GM23338 (cell line): ENCODE measurements around the gene CPE. TPM values are rescaled to one million over a fixed set of nuclear protein-coding genes. Genes with fewer than 3 reads are reported as not detected.

Source experiments
- ATAC-seq: fragments of 200-7000 bp; cut with Tn5 transposase; 3 replicates; pipeline ENCODE4 v1.9.1; 2020
- DNase-seq: peaks from one replicate; pipeline ENCODE4 v3.0.0-alpha.2; 2015; ENCODE audit warnings: low spot score
- H2AFZ ChIP-seq: fragments of 200-600 bp; sonication (generic); 2 replicates; pipeline ENCODE4 v1.8.0; 2016; ENCODE audit warnings: antibody characterized with exemption, mild to moderate bottlenecking, moderate library complexity
- H3F3A ChIP-seq: fragments of 200-600 bp; sonication (generic); replicated peaks from 2 replicates; pipeline ENCODE4 v1.8.0; 2017; ENCODE audit warnings: antibody characterized with exemption, mixed run types, low read depth
- H3K27ac ChIP-seq: fragments of 200-600 bp; sonication (generic); 2 replicates; pipeline ENCODE4 v1.6.1; 2016; ENCODE audit warnings: low read depth
- H3K27me3 ChIP-seq: fragments of 200-600 bp; sonication (generic); 2 replicates; pipeline ENCODE4 v1.8.0; 2016; ENCODE audit warnings: mild to moderate bottlenecking, mixed run types, moderate library complexity; ENCODE audit not compliant: insufficient read depth
- H3K36me3 ChIP-seq: fragments of 200-600 bp; sonication (generic); 2 replicates; pipeline ENCODE4 v1.8.0; 2016; ENCODE audit warnings: mild to moderate bottlenecking; ENCODE audit not compliant: insufficient read depth
- H3K4me1 ChIP-seq: fragments of 200-600 bp; sonication (generic); 2 replicates; pipeline ENCODE4 v1.8.0; 2016; ENCODE audit warnings: mild to moderate bottlenecking, moderate library complexity; ENCODE audit not compliant: insufficient read depth
- H3K4me2 ChIP-seq: fragments of 200-600 bp; sonication (generic); 2 replicates; pipeline ENCODE4 v1.7.1; 2017; ENCODE audit warnings: mixed run types
- H3K4me3 ChIP-seq: fragments of 200-600 bp; sonication (generic); 2 replicates; pipeline ENCODE4 v1.6.1; 2016; ENCODE audit warnings: mixed run types
- H3K79me2 ChIP-seq: fragments of 200-600 bp; sonication (generic); replicated peaks from 2 replicates; pipeline ENCODE4 v1.8.0; 2017; ENCODE audit warnings: mild to moderate bottlenecking; ENCODE audit not compliant: insufficient read depth
- H3K9me2 ChIP-seq: fragments of 200-600 bp; sonication (generic); 2 replicates; pipeline ENCODE4 v1.8.0; 2017; ENCODE audit not compliant: insufficient read depth
- H4K20me1 ChIP-seq: fragments of 200-600 bp; sonication (generic); replicated peaks from 2 replicates; pipeline ENCODE4 v1.8.0; 2017; ENCODE audit warnings: mild to moderate bottlenecking; ENCODE audit not compliant: insufficient read depth
- H3K27ac Mint-ChIP-seq: 2 replicates; pipeline ENCODE4 v1.8.0; 2020; ENCODE audit warnings: inconsistent platforms, mild to moderate bottlenecking, moderate library complexity, mixed read lengths
- H3K27me3 Mint-ChIP-seq: 3 replicates; pipeline ENCODE4 v1.8.0; 2022; ENCODE audit warnings: low read depth, mild to moderate bottlenecking, moderate library complexity, mixed read lengths, inconsistent platforms; ENCODE audit not compliant: insufficient read depth, poor library complexity
- H3K36me3 Mint-ChIP-seq: 3 replicates; pipeline ENCODE4 v1.8.0; 2021; ENCODE audit warnings: low read depth, mild to moderate bottlenecking, inconsistent platforms, moderate library complexity, mixed read lengths
- H3K4me1 Mint-ChIP-seq: 3 replicates; pipeline ENCODE4 v1.8.0; 2020; ENCODE audit warnings: mild to moderate bottlenecking, inconsistent platforms, mixed read lengths
- H3K4me3 Mint-ChIP-seq: 3 replicates; pipeline ENCODE4 v1.8.0; 2021; ENCODE audit warnings: moderate library complexity, mild to moderate bottlenecking, inconsistent platforms, mixed read lengths
- H3K9me3 Mint-ChIP-seq: 3 replicates; pipeline ENCODE4 v1.8.0; 2020; ENCODE audit warnings: moderate library complexity, mild to moderate bottlenecking, inconsistent platforms, mixed read lengths
- CREB1 ChIP-seq: fragments of 250-450 bp; sonication (Bioruptor Pico); IDR thresholded peaks from 2 replicates; pipeline ENCODE4 v1.5.0; 2020; ENCODE audit warnings: low read depth, mild to moderate bottlenecking, moderate library complexity
- CTCF ChIP-seq, 2 experiments: fragments of 200-600 bp in 1 of 2; sonication (generic) in 1 of 2; conservative IDR thresholded peaks; 2 replicates each; pipeline versions ENCODE4 v1.5.1 to v1.6.1; 2016 to 2017; ENCODE audit warnings: antibody characterized with exemption in 2 of 2, low read depth in 2 of 2, mild to moderate bottlenecking in 2 of 2, moderate library complexity in 1 of 2
- ETS1 ChIP-seq: IDR thresholded peaks from 2 replicates; pipeline ENCODE4 v1.6.1; 2016; ENCODE audit warnings: antibody characterized with exemption
- EZH2 ChIP-seq: fragments of 200-600 bp; sonication (generic); IDR thresholded peaks from one replicate; pipeline ENCODE4 v1.8.0; 2017; ENCODE audit warnings: antibody characterized with exemption, mild to moderate bottlenecking, low read depth; ENCODE audit not compliant: unreplicated experiment
- EZH2phosphoT487 ChIP-seq: fragments of 200-600 bp; sonication (generic); IDR thresholded peaks from one replicate; pipeline ENCODE4 v1.8.1; 2018; ENCODE audit warnings: antibody characterized with exemption; ENCODE audit not compliant: unreplicated experiment
- JUNB ChIP-seq: IDR thresholded peaks from one replicate; pipeline ENCODE4 v1.6.1; 2016; ENCODE audit warnings: antibody characterized with exemption; ENCODE audit not compliant: unreplicated experiment
- NANOG ChIP-seq: IDR thresholded peaks from 2 replicates; pipeline ENCODE4 v1.6.1; 2016; ENCODE audit warnings: antibody characterized with exemption, borderline replicate concordance
- POLR2AphosphoS5 ChIP-seq: IDR thresholded peaks from 2 replicates; pipeline ENCODE4 v1.6.1; 2016; ENCODE audit warnings: antibody characterized with exemption, low read depth
- REST ChIP-seq: IDR thresholded peaks from one replicate; pipeline ENCODE4 v1.6.1; 2018; ENCODE audit warnings: antibody characterized with exemption; ENCODE audit not compliant: unreplicated experiment
- STAT1 ChIP-seq: IDR thresholded peaks from one replicate; pipeline ENCODE4 v1.6.1; 2016; ENCODE audit warnings: antibody characterized with exemption; ENCODE audit not compliant: unreplicated experiment
- ZNF114 ChIP-seq: fragments of 250-450 bp; sonication (Bioruptor Pico); IDR thresholded peaks from 2 replicates; pipeline ENCODE4 v1.5.0; 2020; ENCODE audit warnings: mild to moderate bottlenecking, moderate library complexity
- ZNF331 ChIP-seq: fragments of 250-450 bp; sonication (Bioruptor Pico); IDR thresholded peaks from 2 replicates; pipeline ENCODE4 v1.5.0; 2020; ENCODE audit warnings: low read depth, mild to moderate bottlenecking, moderate library complexity
- ZNF462 ChIP-seq: fragments of 250-450 bp; sonication (Bioruptor Pico); IDR thresholded peaks from 2 replicates; pipeline ENCODE4 v1.5.0; 2020; ENCODE audit warnings: mild to moderate bottlenecking, moderate library complexity
- polyA plus RNA-seq: library from polyadenylated mRNA; unstranded; fragments of >200 nt; fragmentation: Nextera tagmentation; extraction: Ambion mirVana; gene quantifications from 2 replicates; pipeline ENCODE4 v1.2.1, GENCODE V29; 2016
- total RNA-seq: library from RNA; depleted of rRNA; stranded (reverse); fragments of >200 nt; shearing (Covaris generic); gene quantifications from 2 replicates; pipeline ENCODE4 v1.2.3, GENCODE V29; 2014

The CPE gene
- total and polyA plus RNA-seq, 2 experiments from 2014 or later, result 10.3 to 16.5 TPM

- H3K79me2 ChIP-seq, result no peaks in the 10 kb centered on the region
- Mint-ChIP-seq H3K27ac (no peak overlapping the region), H3K36me3 (no peaks in the 10 kb centered on the region), H3K4me1 (peaks cover 14% of the 10 kb centered on the region), H3K4me3 (no peak overlapping the region), H3K9me3 (no peaks in the 10 kb centered on the region), H3K27me3 (no peaks in the 10 kb centered on the region)
- H4K20me1 ChIP-seq, result no peaks in the 10 kb centered on the region
- no peak for DNase-seq
- H3K4me3 ChIP-seq, result no peak overlapping the region
- H3K4me2 ChIP-seq, result no peak overlapping the region
- no peaks in the 10 kb centered on the region for H3K36me3 ChIP-seq
- no peak for ATAC-seq
- TF ChIP-seq NANOG (no peak), ZNF462 (CRISPR knock-in tag) (no peak), EZH2phosphoT487 (no peak), CREB1 (CRISPR knock-in tag) (no peak), JUNB (no peak), REST (no peak), STAT1 (no peak), ZNF331 (CRISPR knock-in tag) (no peak), CTCF (conservative IDR thresholded peaks at IDR 0.05; ENCODE audit: low read depth in 2 of 2) (no peak), ETS1 (no peak), EZH2 (no peak), ZNF114 (CRISPR knock-in tag) (no peak), POLR2AphosphoS5 (no peak)
- no peaks in the 10 kb centered on the region for H3K27me3 ChIP-seq
- H3K9me2 ChIP-seq, result 0 out of 2 replicates have a peak, but pooled peaks cover 2% of the 10 kb centered on the region
- peaks cover 10% of the 10 kb centered on the region for H3K4me1 ChIP-seq
- H3F3A ChIP-seq, result no peaks in the 10 kb centered on the region
- no peak overlapping the region for H3K27ac ChIP-seq
- no peak overlapping the region for H2AFZ ChIP-seq
These were observed 64.5 kb downstream of the CPE start for GRCh38 chr4:165443276-165443675.
